ENCODE data around the gene TIPRL. TPM values are rescaled to one million over a fixed set of nuclear protein-coding genes. Genes with fewer than 3 reads are reported as not detected.

Gene TIPRL
- total and polyA plus RNA-seq, 2 of the 8 experiments (the other 6 are each of a cell fraction or from before 2014, with no cell fraction given) = 8.1 to 27.4 TPM

GRCh38 chr1:168229893-168230292 is 51.1 kb downstream of the TIPRL start:
- Histone ChIP-seq H2BK20ac (ENCODE audit: low read length) (no peak overlapping the region), H4K20me1 (replicated peaks in 1 of 2; ENCODE audit: control insufficient read depth in 1 of 2, insufficient read depth in 2 of 2, low read length in 2 of 2) (peaks cover 0 to 2% of the 10 kb centered on the region in 2 experiments), H3K36me3 (ENCODE audit: control insufficient read depth in 2 of 4, insufficient read depth in 4 of 4, low read length in 3 of 4) (peaks cover 0 to 12% (median 0%) of the 10 kb centered on the region in 4 experiments; a peak in 3 of 8 replicates), H3K27ac (ENCODE audit: low read depth, low read length) (no peak overlapping the region), H3K4me2 (ENCODE audit: insufficient read depth in 1 of 2, low read depth in 2 of 2, low read length in 2 of 2) (no peak overlapping the region), H3K23me2 (ENCODE audit: low read depth, low read length) (peaks cover 6% of the 10 kb centered on the region; the same call in 1 of the 2 replicates), H3K4ac (replicated peaks; ENCODE audit: insufficient read length, low read depth, low read length) (no peak overlapping the region), H3K4me3 (ENCODE audit: extremely low read depth in 1 of 4, insufficient read depth in 2 of 4, low read depth in 3 of 4, low read length in 4 of 4) (no peak overlapping the region), H4K5ac (ENCODE audit: insufficient read length, low read depth, low read length) (no peak overlapping the region), H3K9me3 (ENCODE audit: insufficient read depth in 2 of 2, low read depth in 1 of 2, low read length in 1 of 2) (no peaks in the 10 kb centered on the region), H4K91ac (replicated peaks; ENCODE audit: insufficient read length, low read length) (no peak overlapping the region), H2BK5ac (ENCODE audit: low read depth, low read length) (no peak overlapping the region), H2BK120ac (replicated peaks; ENCODE audit: low read depth, low read length) (no peak overlapping the region), H2BK15ac (ENCODE audit: low read length) (no peak overlapping the region), H3K14ac (ENCODE audit: insufficient read length) (no peak overlapping the region), H4K8ac (ENCODE audit: extremely low read depth, insufficient read depth, low read length) (no peak overlapping the region), H3K27me3 (replicated peaks in 1 of 4; ENCODE audit: control insufficient read depth in 3 of 4, extremely low read depth in 1 of 4, insufficient read depth in 3 of 4, low read length in 3 of 4) (no peaks in the 10 kb centered on the region), H3K56ac (replicated peaks; ENCODE audit: insufficient read length, low read depth, low read length) (no peak overlapping the region), H3K79me2 (ENCODE audit: control insufficient read depth in 1 of 2, insufficient read depth in 2 of 2, low read length in 2 of 2) (peaks cover 3 to 33% of the 10 kb centered on the region in 2 experiments; a peak in 3 of 4 replicates), H2BK12ac (ENCODE audit: low read depth, low read length) (no peak overlapping the region), H3K4me1 (replicated peaks in 1 of 4; ENCODE audit: control insufficient read depth in 3 of 4, insufficient read depth in 4 of 4, low read length in 3 of 4) (peaks cover 0 to 6% (median 3%) of the 10 kb centered on the region in 4 experiments; a peak in 2 of 7 replicates), H3K18ac (ENCODE audit: extremely low read depth, low read length) (no peak overlapping the region), H2AK5ac (ENCODE audit: low read depth, low read length) (no peak overlapping the region), H3K79me1 (ENCODE audit: low read depth, low read length) (peaks cover 2% of the 10 kb centered on the region; the same call in 1 of the 2 replicates), H3K9ac (replicated peaks in 1 of 4; ENCODE audit: extremely low read depth in 1 of 4, low read depth in 3 of 4, low read length in 3 of 4) (no peak overlapping the region), H3K23ac (ENCODE audit: insufficient read length) (no peak overlapping the region), H2AFZ (ENCODE audit: low read length) (no peak overlapping the region)
- TF ChIP-seq BACH1 (IDR thresholded peaks at IDR 0.05; ENCODE audit: low read length) = no peak
- no peak for TF ChIP-seq CTCF (IDR thresholded peaks at IDR 0.05; ENCODE audit: control extremely low read depth in 1 of 3, insufficient read depth in 1 of 3, low read depth in 1 of 3, low read length in 3 of 3)
- TF ChIP-seq FOSL1 (IDR thresholded peaks at IDR 0.05; ENCODE audit: insufficient read depth, low read depth, low read length) = no peak
- no peak for TF ChIP-seq ATF2 (IDR thresholded peaks at IDR 0.05; ENCODE audit: low read length)
- no peak for TF ChIP-seq TBP (IDR thresholded peaks at IDR 0.05; ENCODE audit: low read depth, low read length)
- no peak for TF ChIP-seq MAFK (IDR thresholded peaks at IDR 0.05; ENCODE audit: low read depth, low read length)
- DNase-seq (ENCODE audit: low read depth in 1 of 2, low spot score in 2 of 2) (no peak), FAIRE-seq (no peak)
- ChIA-PET POLR2A (ENCODE audit: partially characterized antibody) (interaction anchor here (0.9 kb wide), 1 partner anchor 11 kb away, joined by 3 read pairs; no protein-coding TSS in a partner anchor), CTCF (ENCODE audit: partially characterized antibody) (interaction anchor here (0.7 to 2.3 kb wide), 7 partner anchors 8 to 138 kb away, joined by 3 to 6 read pairs (median 3); no protein-coding TSS in a partner anchor)
- 95% methylated on average over 4 of the region's 4 CpGs; no CpG with 5 or more reads in 1 of the 2 experiments for WGBS, 2 experiments (ENCODE audit: extremely low coverage in 1 of 2, insufficient coverage in 1 of 2, insufficient read length in 1 of 2, insufficient replicate concordance in 2 of 2, low coverage in 1 of 2, low lambda C conversion rate in 2 of 2, missing lambda C conversion rate in 1 of 2)
